ENCODE results near the gene ARHGDIB.

The ARHGDIB gene

GRCh38 chr12:14937689-14938088, 23.7 kb downstream of the ARHGDIB start:
- H3K27ac ChIP-seq = no peak overlapping the region
- no peak for DNase-seq
- no peaks in the 10 kb centered on the region for H3K9me3 ChIP-seq
- no peak overlapping the region for H3K4me3 ChIP-seq
- TF ChIP-seq CTCF (IDR thresholded peaks at IDR 0.05) = no peak
- H3K36me3 ChIP-seq = peaks cover 7 to 16% (median 14%) of the 10 kb centered on the region in 3 donors
- H3K27me3 ChIP-seq = no peaks in the 10 kb centered on the region
- no peaks in the 10 kb centered on the region for H3K4me1 ChIP-seq
- intact Hi-C loops (cut with DNase I; ENCODE audit: low total_unique reads) = loop anchor here (10.0 kb wide), 1 partner anchor 47 kb away; no protein-coding TSS in a partner anchor

- H3K36me3 ChIP-seq = peaks cover under 1 to 9% (median 8%) of the 10 kb centered on the region in 3 donors
- intact Hi-C loops (cut with DNase I; ENCODE audit: low total_unique reads) = loop anchor here (10.0 kb wide), 1 partner anchor 48 kb away; no protein-coding TSS in a partner anchor
These were observed 24.4 kb downstream of the ARHGDIB start for GRCh38 chr12:14937014-14937413.

GRCh38 chr12:14936224-14936861, 25.1 kb downstream of the ARHGDIB start:
- Histone ChIP-seq H3K36me3 (peaks cover 0 to 3% (median 2%) of the 10 kb centered on the region in 3 donors), H3K27ac (no peak overlapping the region), H3K4me3 (no peak overlapping the region), H3K9me3 (no peaks in the 10 kb centered on the region), H3K4me1 (peaks cover 0 to 2% (median 0%) of the 10 kb centered on the region in 4 donors), H3K27me3 (no peaks in the 10 kb centered on the region)
- no peak for TF ChIP-seq CTCF (IDR thresholded peaks at IDR 0.05)
- DNase-seq = no peak
- intact Hi-C loops (cut with DNase I; ENCODE audit: low total_unique reads) = loop anchor here (10.0 kb wide), 1 partner anchor 48 kb away; no protein-coding TSS in a partner anchor

More at GRCh38 chr12:14937014-14937413, 24.4 kb downstream of the ARHGDIB start:
- Histone ChIP-seq H3K27ac (no peak overlapping the region), H3K27me3 (no peaks in the 10 kb centered on the region), H3K4me1 (no peaks in the 10 kb centered on the region), H3K4me3 (no peak overlapping the region), H3K9me3 (no peaks in the 10 kb centered on the region)
- no peak for DNase-seq
- TF ChIP-seq CTCF (IDR thresholded peaks at IDR 0.05) = no peak

GRCh38 chr12:14935031-14935430, 26.4 kb downstream of the ARHGDIB start:
- Histone ChIP-seq H3K27ac (no peak overlapping the region), H3K4me3 (no peak overlapping the region), H3K4me1 (peaks cover 0 to 15% (median 6%) of the 10 kb centered on the region in 4 donors), H3K9me3 (no peaks in the 10 kb centered on the region), H3K36me3 (no peaks in the 10 kb centered on the region), H3K27me3 (no peaks in the 10 kb centered on the region)
- intact Hi-C loops (cut with DNase I; ENCODE audit: low total_unique reads) = loop anchor here (10.0 kb wide), 1 partner anchor 50 kb away; no protein-coding TSS in a partner anchor
- no peak for TF ChIP-seq CTCF (IDR thresholded peaks at IDR 0.05)
- DNase-seq = no peak

- H3K27ac ChIP-seq = no peak overlapping the region
- no peak for DNase-seq
- no peaks in the 10 kb centered on the region for H3K36me3 ChIP-seq
- H3K27me3 ChIP-seq = no peaks in the 10 kb centered on the region
- no peaks in the 10 kb centered on the region for H3K9me3 ChIP-seq
- no peak for TF ChIP-seq CTCF (IDR thresholded peaks at IDR 0.05)
- H3K4me1 ChIP-seq = peaks cover 0 to 20% (median 11%) of the 10 kb centered on the region in 4 donors
- no peak overlapping the region for H3K4me3 ChIP-seq
- intact Hi-C loops (cut with DNase I; ENCODE audit: low total_unique reads) = loop anchor here (10.0 kb wide), 1 partner anchor 50 kb away; no protein-coding TSS in a partner anchor
These were observed 26.9 kb downstream of the ARHGDIB start for GRCh38 chr12:14934511-14934910.
